HepG2 (cell line): Measurements from ENCODE around the gene PSD4.
A peak's percentile ranks its signal among the peaks of the same experiment; 100 is the strongest.

Source experiments
- ATF3 ChIP-seq: sonication (generic); formaldehyde crosslinking; IDR thresholded peaks from 2 replicates; pipeline ENCODE4 v1.4.0; 2020; ENCODE audit warnings: missing genetic modification reagents
- ATF6 ChIP-seq: sonication (generic); formaldehyde crosslinking; conservative IDR thresholded peaks from 2 replicates; pipeline ENCODE4 v1.4.0; 2020; ENCODE audit warnings: missing genetic modification reagents
- CTCF ChIP-seq: sonication (generic); formaldehyde crosslinking; IDR thresholded peaks from 2 replicates; pipeline ENCODE4 v1.5.0; 2020; ENCODE audit warnings: mild to moderate bottlenecking, missing genetic modification reagents, moderate library complexity
- DZIP1 ChIP-seq: sonication (generic); formaldehyde crosslinking; IDR thresholded peaks from 2 replicates; pipeline ENCODE4 v1.5.0; 2020; ENCODE audit warnings: mild to moderate bottlenecking, missing genetic modification reagents
- EHMT2 ChIP-seq: fragments of 200-600 bp; sonication (generic); IDR thresholded peaks from 2 replicates; pipeline ENCODE4 v1.7.0; 2017; ENCODE audit warnings: antibody characterized with exemption, low read depth, low read length, borderline replicate concordance
- FOSL2 ChIP-seq: sonication (generic); formaldehyde crosslinking; IDR thresholded peaks from 2 replicates; pipeline ENCODE4 v1.4.0; 2020; ENCODE audit warnings: missing genetic modification reagents
- GABPA ChIP-seq, 2 experiments: IDR thresholded peaks; 2 replicates each; pipeline ENCODE4 v1.6.1; 2011 to 2016; ENCODE audit warnings: low read depth in 2 of 2, low read length in 1 of 2, missing biosample characterization in 1 of 2, missing genetic modification characterization in 1 of 2
- HMGXB4 ChIP-seq, 2 experiments: sonication (generic) in 1 of 2; formaldehyde crosslinking in 1 of 2; IDR thresholded peaks; 2 replicates each; pipeline versions ENCODE4 v1.4.0 to v1.6.1; 2018 to 2020; ENCODE audit warnings: missing genetic modification reagents in 2 of 2, borderline replicate concordance in 1 of 2, low read depth in 1 of 2, mild to moderate bottlenecking in 1 of 2, missing biosample characterization in 1 of 2
- MAFG ChIP-seq: sonication (generic); formaldehyde crosslinking; IDR thresholded peaks from 2 replicates; pipeline ENCODE4 v1.5.1; 2020; ENCODE audit warnings: mild to moderate bottlenecking, missing genetic modification reagents
- POLR2A ChIP-seq, 2 experiments: IDR thresholded peaks; 2 replicates each; pipeline ENCODE4 v1.6.1; 2011; ENCODE audit warnings: low read depth in 2 of 2, low read length in 2 of 2, mild to moderate bottlenecking in 1 of 2, moderate library complexity in 1 of 2; ENCODE audit not compliant: insufficient read depth in 1 of 2
- ZKSCAN8 ChIP-seq: IDR thresholded peaks from 2 replicates; pipeline ENCODE4 v1.6.1; 2016; ENCODE audit warnings: borderline replicate concordance, missing genetic modification reagents, missing compliant biosample characterization
- ZNF451 ChIP-seq: sonication (generic); formaldehyde crosslinking; IDR thresholded peaks from 2 replicates; pipeline ENCODE4 v1.5.0; 2020; ENCODE audit warnings: mild to moderate bottlenecking, missing genetic modification reagents

GRCh38 chr2:113138428-113139322 lies 35.1 kb upstream of the PSD4 start:
- TF ChIP-seq ATF6 (CRISPR knock-in tag) (no peak), ATF3 (CRISPR knock-in tag) (no peak), GABPA (IDR thresholded peaks at IDR 0.05; ENCODE audit: low read depth, low read length) (no peak), GABPA (CRISPR knock-in tag; IDR thresholded peaks at IDR 0.05; ENCODE audit: low read depth) (peak; percentile 31; the same call in 1 of the 2 replicates), ZKSCAN8 (CRISPR knock-in tag) (no peak), MAFG (no peak), ZNF451 (no peak), HMGXB4 (CRISPR knock-in tag; IDR thresholded peaks at IDR 0.05; ENCODE audit: borderline replicate concordance in 1 of 2, low read depth in 1 of 2) (peak in 1 of 2 experiments; percentile 68; a peak in 2 of 4 replicates), FOSL2 (CRISPR knock-in tag) (peak; percentile 40), CTCF (CRISPR knock-in tag) (peak; percentile 82), DZIP1 (CRISPR knock-in tag) (no peak), EHMT2 (no peak), POLR2A (IDR thresholded peaks at IDR 0.05; ENCODE audit: insufficient read depth in 1 of 2, low read depth in 2 of 2, low read length in 2 of 2) (no peak)
